Erythroblast (primary cell): Measurements from ENCODE around the gene KRT5.

Experiments
- DNase-seq, 2 experiments: peaks; one replicate each; lab custom pipeline; 2025; lab: John Stamatoyannopoulos, UW
- GATA1 ChIP-seq: IDR thresholded peaks from 2 replicates; pipeline ENCODE4 v1.6.1; 2011; ENCODE audit warnings: low read depth, mild to moderate bottlenecking, control low read depth, low read length, moderate library complexity
- POLR2A ChIP-seq: IDR thresholded peaks from 2 replicates; pipeline ENCODE4 v1.6.1; 2011; ENCODE audit warnings: mild to moderate bottlenecking, low read length

The KRT5 gene

DNA sequence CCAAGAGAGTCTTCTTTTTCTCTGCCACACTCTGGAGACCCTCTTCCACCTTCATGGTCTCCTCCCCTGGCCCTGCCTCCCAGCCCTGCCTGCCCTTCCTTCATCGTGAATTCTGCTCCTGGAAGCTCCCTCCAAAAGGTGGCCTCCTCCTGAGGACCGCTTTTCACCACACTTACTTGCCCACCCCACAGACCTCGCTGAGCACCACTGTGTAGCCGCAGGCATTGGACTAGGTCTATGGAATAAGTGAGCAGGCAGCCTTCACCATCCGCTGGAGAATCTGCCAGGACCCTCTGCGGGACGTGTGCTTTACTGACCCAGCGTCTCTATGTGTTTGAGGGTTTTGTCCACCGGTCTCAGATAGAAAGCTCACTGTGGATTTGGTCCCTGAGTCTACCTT, 9.7 kb upstream of the KRT5 start:
- no peak for TF ChIP-seq POLR2A
- no peak for TF ChIP-seq GATA1
- DNase-seq: no peak

- DNase-seq: no peak
- TF ChIP-seq POLR2A: no peak
- TF ChIP-seq GATA1: no peak
These were observed 9.2 kb upstream of the KRT5 start for GRCh38 chr12:52529417-52529816.

DNA sequence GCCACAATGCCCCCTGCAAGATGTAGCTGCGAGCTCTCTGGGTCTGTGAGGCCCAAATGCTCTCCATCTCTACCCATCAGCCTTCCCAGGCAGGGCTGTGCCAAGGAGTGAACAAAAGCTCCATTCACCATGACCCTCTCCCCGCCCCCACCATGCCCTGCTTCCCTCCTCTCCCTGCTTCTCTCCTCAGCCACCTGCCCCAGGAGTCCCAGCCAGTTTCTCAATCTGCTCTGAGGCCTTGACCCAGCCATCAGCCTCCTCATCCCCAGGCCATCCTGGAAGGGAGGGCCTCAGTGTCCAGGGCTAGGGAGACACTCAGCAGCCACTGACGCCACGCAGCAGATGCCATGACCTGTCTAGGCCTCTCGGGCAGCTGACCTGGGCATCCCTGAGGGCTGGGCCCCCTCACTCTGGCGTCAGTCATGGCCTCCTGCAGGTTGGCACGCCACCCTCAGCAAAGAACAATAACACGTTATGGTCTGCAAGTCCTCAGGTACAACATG, 8.5 kb upstream of the KRT5 start:
- no peak for DNase-seq

GRCh38 chr12:52527121-52527800, 7.1 kb upstream of the KRT5 start:
- DNase-seq: no peak
- TF ChIP-seq GATA1 (no peak), POLR2A (no peak)

More for the DNA sequence above, 8.5 kb upstream of the KRT5 start:
- TF ChIP-seq POLR2A: no peak
- TF ChIP-seq GATA1: no peak

GRCh38 chr12:52526511-52526951, 6.3 kb upstream of the KRT5 start:
- TF ChIP-seq POLR2A (no peak), GATA1 (no peak)

GRCh38 chr12:52525661-52526499, 5.7 kb upstream of the KRT5 start:
- TF ChIP-seq GATA1 (no peak), POLR2A (no peak)
- DNase-seq: no peak

More at GRCh38 chr12:52526511-52526951, 6.3 kb upstream of the KRT5 start:
- no peak for DNase-seq

GRCh38 chr12:52524898-52525591, 4.9 kb upstream of the KRT5 start:
- no peak for DNase-seq
- TF ChIP-seq GATA1 (no peak), POLR2A (no peak)

DNA sequence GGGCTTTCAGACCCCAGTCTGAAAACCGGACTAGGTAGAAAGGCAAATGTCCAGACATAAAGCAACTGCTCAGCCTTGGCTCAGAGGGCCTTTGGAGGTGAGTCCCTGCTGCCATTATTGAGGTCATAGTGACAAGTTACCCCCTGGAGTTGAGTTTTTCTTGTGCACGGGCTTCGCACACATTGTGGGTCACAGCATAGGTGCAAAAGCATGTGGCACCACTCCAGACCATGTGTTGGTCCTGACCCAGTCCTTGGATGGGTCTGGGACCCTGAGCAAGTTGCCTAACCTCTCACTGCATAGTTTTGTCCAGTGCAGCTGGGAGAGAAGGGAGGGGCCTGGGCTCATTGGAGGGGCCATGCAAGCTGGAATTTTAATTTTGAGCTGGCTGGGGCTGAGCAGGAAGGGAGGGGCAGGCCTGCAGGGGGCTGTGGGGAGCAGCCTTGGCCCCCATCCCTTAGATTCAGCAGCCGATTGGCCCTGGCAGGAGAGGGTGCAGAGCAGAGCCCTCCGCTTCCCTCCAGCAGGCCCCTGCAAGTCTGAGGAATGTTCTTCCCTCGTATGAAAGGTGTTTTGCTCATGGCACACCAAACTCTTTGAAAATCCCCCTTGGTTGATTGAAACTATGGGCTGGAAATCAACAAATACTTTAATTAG, 4.2 kb upstream of the KRT5 start:
- DNase-seq: no peak
- TF ChIP-seq POLR2A (no peak), GATA1 (no peak)

GRCh38 chr12:52523824-52524223, 3.6 kb upstream of the KRT5 start:
- no peak for DNase-seq

GRCh38 chr12:52522346-52523011, 2.3 kb upstream of the KRT5 start:
- no peak for DNase-seq
- TF ChIP-seq GATA1 (no peak), POLR2A (no peak)

More at GRCh38 chr12:52523824-52524223, 3.6 kb upstream of the KRT5 start:
- TF ChIP-seq GATA1 (no peak), POLR2A (no peak)

DNA sequence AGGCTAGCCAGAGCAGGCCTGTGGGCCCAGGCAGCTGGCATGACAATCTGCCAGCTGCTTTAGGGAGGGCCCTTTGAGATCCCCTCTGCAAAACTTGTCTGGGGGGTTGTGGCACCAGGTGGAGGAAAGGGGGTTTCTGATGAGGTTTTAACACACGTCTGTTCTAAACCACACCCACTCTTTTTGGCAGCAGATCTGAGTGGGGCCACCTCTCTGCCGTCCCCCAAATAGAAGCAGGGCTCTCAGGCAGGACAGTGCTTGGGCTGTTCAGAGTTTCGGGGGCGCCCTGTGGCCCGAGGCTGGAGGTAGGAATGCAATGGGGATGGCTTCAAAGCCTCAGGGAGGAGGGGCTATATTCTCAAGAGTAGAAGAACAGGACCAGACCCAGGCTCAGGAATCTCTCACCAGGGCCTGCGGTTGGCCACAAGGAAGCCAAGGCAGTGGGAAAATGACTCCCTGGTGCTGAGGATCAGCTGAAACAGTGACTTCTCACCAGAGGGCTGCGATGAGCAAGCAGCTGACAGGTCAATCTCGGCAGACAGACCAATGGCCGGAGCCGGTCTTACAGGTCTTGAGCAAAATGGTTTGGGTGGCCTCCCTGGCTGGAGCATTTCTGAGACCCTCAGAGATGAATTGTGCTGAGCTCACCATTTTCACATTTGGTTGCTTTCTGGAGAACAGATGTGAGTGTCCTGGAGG, 1.5 kb upstream of the KRT5 start:
- no peak for TF ChIP-seq POLR2A
- TF ChIP-seq GATA1: no peak
- no peak for DNase-seq

GRCh38 chr12:52521175-52521567, 977 bp upstream of the KRT5 start:
- TF ChIP-seq POLR2A (no peak), GATA1 (no peak)
- no peak for DNase-seq
